Prostate gland (tissue), 2 donors: ENCODE data around the gene RHOBTB1. TPM values are rescaled to one million over a fixed set of nuclear protein-coding genes. Genes with fewer than 3 reads are reported as not detected.

Experiments
- DNase-seq: peaks from one replicate; pipeline ENCODE4 v3.0.0-alpha.2; 2019; ENCODE audit warnings: low spot score
- H3K27ac ChIP-seq, 2 donors: fragments of 200-600 bp; sonication (generic); 2 replicates each; pipeline ENCODE4 v1.5.1; 2017 to 2019
- H3K27me3 ChIP-seq: fragments of 200-600 bp; sonication (generic); replicated peaks from 2 replicates; pipeline ENCODE4 v1.5.1; 2019; ENCODE audit not compliant: insufficient read depth
- H3K36me3 ChIP-seq, 2 donors: fragments of 200-600 bp; sonication (generic); 1 replicate in 1 of 2; 2 replicates in 1 of 2; pipeline versions ENCODE4 v1.5.1 to v1.8.1; 2017 to 2019
- H3K4me1 ChIP-seq: fragments of 200-600 bp; sonication (generic); replicated peaks from 2 replicates; pipeline ENCODE4 v1.5.1; 2019
- H3K4me3 ChIP-seq, 2 donors: fragments of 200-600 bp; sonication (generic); 2 replicates each; pipeline ENCODE4 v1.5.1; 2017 to 2019
- H3K9me3 ChIP-seq: fragments of 200-600 bp; sonication (generic); 2 replicates; pipeline ENCODE4 v1.5.1; 2017
- POLR2A ChIP-seq: fragments of 450-650 bp; IDR thresholded peaks from one replicate; pipeline ENCODE4 v1.6.1; 2016; ENCODE audit warnings: antibody characterized with exemption, mild to moderate bottlenecking
- POLR2AphosphoS5 ChIP-seq: sonication (generic); formaldehyde crosslinking; IDR thresholded peaks from one replicate; pipeline ENCODE4 v1.6.1; 2017; ENCODE audit warnings: antibody characterized with exemption
- WGBS: methylation state at CpG from one replicate; pipeline ENCODE4 v1.1.5; 2018; 5-methylcytosine and 5-hydroxymethylcytosine counted together
- intact Hi-C: fragments of 100-400 bp; cut with DNase I; formaldehyde crosslinking; loops from one replicate; pipeline ENCODE4 v1.14.2; 2022
- total RNA-seq, 2 donors: library from RNA; depleted of rRNA; stranded (reverse); fragments of >200 nt; gene quantifications; one replicate each; pipeline ENCODE4 v1.1.0, GENCODE V29; 2016
- TF ChIP-seq, protein P1 (sequence below), 4 experiments: fragments of 200-600 bp in 2 of 4; fragments of 450-650 bp in 2 of 4; sonication (generic) in 2 of 4; IDR thresholded peaks; 1 replicate in 3 of 4; 2 replicates in 1 of 4; pipeline ENCODE4 v1.5.1; 2016 to 2019; ENCODE audit warnings: antibody characterized with exemption in 4 of 4, mild to moderate bottlenecking in 2 of 4, moderate library complexity in 2 of 4

RHOBTB1 gene
- total RNA-seq, 2 donors from 2014 or later: 4.9 to 28.9 TPM

DNA sequence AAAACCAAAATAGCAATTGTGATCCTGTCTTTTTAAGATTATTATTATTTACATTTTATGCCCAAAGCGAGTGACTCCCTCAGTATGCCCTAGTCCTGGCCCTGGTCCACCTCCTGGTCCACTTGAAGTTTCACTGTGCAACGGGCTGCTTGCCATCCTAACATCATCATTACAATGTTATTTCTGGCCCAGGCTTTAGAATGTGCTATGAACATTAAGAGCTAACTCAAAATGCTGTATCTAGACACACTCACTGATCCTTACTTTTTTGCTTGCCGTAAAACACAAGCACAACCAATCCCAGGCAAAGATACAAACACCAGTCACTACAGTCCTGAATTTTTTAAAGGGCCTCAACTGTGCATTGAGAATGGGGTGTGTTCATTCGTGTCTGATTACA lies 38.4 kb downstream of the RHOBTB1 start:
- H3K27ac ChIP-seq: no peak overlapping the region
- no peak overlapping the region for H3K4me3 ChIP-seq
- no peak for DNase-seq
- TF ChIP-seq POLR2AphosphoS5 (no peak), POLR2A (no peak)
- TF ChIP-seq, protein P1, sequence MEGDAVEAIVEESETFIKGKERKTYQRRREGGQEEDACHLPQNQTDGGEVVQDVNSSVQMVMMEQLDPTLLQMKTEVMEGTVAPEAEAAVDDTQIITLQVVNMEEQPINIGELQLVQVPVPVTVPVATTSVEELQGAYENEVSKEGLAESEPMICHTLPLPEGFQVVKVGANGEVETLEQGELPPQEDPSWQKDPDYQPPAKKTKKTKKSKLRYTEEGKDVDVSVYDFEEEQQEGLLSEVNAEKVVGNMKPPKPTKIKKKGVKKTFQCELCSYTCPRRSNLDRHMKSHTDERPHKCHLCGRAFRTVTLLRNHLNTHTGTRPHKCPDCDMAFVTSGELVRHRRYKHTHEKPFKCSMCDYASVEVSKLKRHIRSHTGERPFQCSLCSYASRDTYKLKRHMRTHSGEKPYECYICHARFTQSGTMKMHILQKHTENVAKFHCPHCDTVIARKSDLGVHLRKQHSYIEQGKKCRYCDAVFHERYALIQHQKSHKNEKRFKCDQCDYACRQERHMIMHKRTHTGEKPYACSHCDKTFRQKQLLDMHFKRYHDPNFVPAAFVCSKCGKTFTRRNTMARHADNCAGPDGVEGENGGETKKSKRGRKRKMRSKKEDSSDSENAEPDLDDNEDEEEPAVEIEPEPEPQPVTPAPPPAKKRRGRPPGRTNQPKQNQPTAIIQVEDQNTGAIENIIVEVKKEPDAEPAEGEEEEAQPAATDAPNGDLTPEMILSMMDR (IDR thresholded peaks at IDR 0.05): no peak
- 77% methylated on average over 4 of the region's 4 CpGs for WGBS
- intact Hi-C loops: loop anchor here (5.0 kb wide), 1 partner anchor 37 kb away; the partner anchor contains the start of gene RHOBTB1
- H3K4me1 ChIP-seq: no peaks in the 10 kb centered on the region
- no peaks in the 10 kb centered on the region for H3K9me3 ChIP-seq
- H3K27me3 ChIP-seq: no peaks in the 10 kb centered on the region
- H3K36me3 ChIP-seq: no peaks in the 10 kb centered on the region

GRCh38 chr10:60903096-60903495 lies 40.9 kb downstream of the RHOBTB1 start:
- intact Hi-C loops: no loop called here
- WGBS: 96% methylated on average over 3 of the region's 3 CpGs

GRCh38 chr10:60901561-60902235 lies 42.3 kb downstream of the RHOBTB1 start:
- Histone ChIP-seq H3K27ac (no peak overlapping the region), H3K4me1 (no peaks in the 10 kb centered on the region), H3K27me3 (no peaks in the 10 kb centered on the region), H3K9me3 (no peaks in the 10 kb centered on the region), H3K4me3 (no peak overlapping the region), H3K36me3 (no peaks in the 10 kb centered on the region)
- WGBS: 82% methylated on average over 6 of the region's 6 CpGs
- intact Hi-C loops: no loop called here
- no peak for DNase-seq
- TF ChIP-seq POLR2AphosphoS5 (no peak), POLR2A (no peak)
- TF ChIP-seq, protein P1 (IDR thresholded peaks at IDR 0.05): no peak

More at GRCh38 chr10:60903096-60903495, 40.9 kb downstream of the RHOBTB1 start:
- Histone ChIP-seq H3K36me3 (no peaks in the 10 kb centered on the region), H3K27ac (no peak overlapping the region), H3K4me3 (no peak overlapping the region), H3K4me1 (no peaks in the 10 kb centered on the region), H3K9me3 (no peaks in the 10 kb centered on the region), H3K27me3 (no peaks in the 10 kb centered on the region)
- DNase-seq: no peak
- TF ChIP-seq POLR2AphosphoS5 (no peak), POLR2A (no peak)
- TF ChIP-seq, protein P1 (IDR thresholded peaks at IDR 0.05): no peak

DNA sequence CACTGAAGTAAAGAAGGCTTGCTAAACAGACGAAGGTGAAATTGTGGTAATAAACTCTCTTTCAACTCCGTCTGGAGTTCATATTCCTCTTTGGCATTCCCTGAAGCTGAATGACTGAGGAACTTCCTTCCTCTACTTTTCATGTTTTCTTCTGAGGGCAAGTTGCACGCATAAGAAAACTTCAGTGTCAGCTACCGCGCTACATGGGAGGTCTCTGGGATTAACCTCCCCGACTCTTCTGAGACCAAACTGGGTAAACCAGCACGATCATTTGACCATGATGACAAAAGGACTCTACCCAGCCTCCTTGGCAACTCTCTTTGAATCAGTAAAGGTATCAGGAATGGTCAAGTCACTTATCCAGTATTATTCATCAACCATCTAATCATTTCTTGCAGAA lies 44.7 kb downstream of the RHOBTB1 start:
- H3K36me3 ChIP-seq: no peaks in the 10 kb centered on the region
- intact Hi-C loops: no loop called here
- TF ChIP-seq POLR2A: no peak
- TF ChIP-seq, protein P1 (IDR thresholded peaks at IDR 0.05): no peak
- TF ChIP-seq POLR2AphosphoS5: no peak
- H3K4me3 ChIP-seq: no peak overlapping the region
- WGBS: 97% methylated on average over 7 of the region's 7 CpGs
- no peak overlapping the region for H3K27ac ChIP-seq
- no peaks in the 10 kb centered on the region for H3K9me3 ChIP-seq
- H3K27me3 ChIP-seq: no peaks in the 10 kb centered on the region
- DNase-seq: no peak
- no peaks in the 10 kb centered on the region for H3K4me1 ChIP-seq

GRCh38 chr10:60898321-60898720 lies 45.7 kb downstream of the RHOBTB1 start:
- DNase-seq: no peak
- H3K36me3 ChIP-seq: no peaks in the 10 kb centered on the region
- no peak overlapping the region for H3K27ac ChIP-seq
- 78% methylated on average over 5 of the region's 5 CpGs for WGBS
- no peaks in the 10 kb centered on the region for H3K27me3 ChIP-seq
- no peaks in the 10 kb centered on the region for H3K4me1 ChIP-seq
- TF ChIP-seq POLR2AphosphoS5 (no peak), POLR2A (no peak)
- TF ChIP-seq, protein P1 (IDR thresholded peaks at IDR 0.05): no peak
- H3K4me3 ChIP-seq: no peak overlapping the region
- no peaks in the 10 kb centered on the region for H3K9me3 ChIP-seq
- intact Hi-C loops: no loop called here
